ENCODE results near the gene TPGS1. TPM values are rescaled to one million over a fixed set of nuclear protein-coding genes. Genes with fewer than 3 reads are reported as not detected.

The TPGS1 gene, protein sequence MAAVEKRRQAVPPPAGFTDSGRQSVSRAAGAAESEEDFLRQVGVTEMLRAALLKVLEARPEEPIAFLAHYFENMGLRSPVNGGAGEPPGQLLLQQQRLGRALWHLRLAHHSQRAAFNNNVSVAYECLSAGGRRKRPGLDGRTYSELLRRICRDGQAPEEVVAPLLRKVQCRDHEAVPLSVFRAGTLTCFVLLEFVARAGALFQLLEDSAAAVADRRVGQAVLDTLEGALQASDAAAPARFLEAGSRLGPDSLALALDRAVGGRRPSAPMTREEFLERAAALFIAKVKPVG
- 20.4 TPM for total RNA-seq
- polyA plus RNA-seq = 14.3 TPM
- long read RNA-seq, donor 1, partial matches to known transcripts = 0 of 2 reads
- long read RNA-seq, donor 1, other reads (novel, unspliced or antisense) = 0 of 2 reads
- long read RNA-seq, donor 2, transcript TPGS1-201 (2 exons, 1,114 nt) = major isoform, 22 of 24 reads
- long read RNA-seq, donor 2, partial matches to known transcripts = 0 of 24 reads
- long read RNA-seq, donor 2, other reads (novel, unspliced or antisense) = 0 of 24 reads
- long read RNA-seq, donor 3, transcript TPGS1-201 (2 exons, 1,114 nt) = major isoform, 21 of 30 reads
- long read RNA-seq, donor 3, partial matches to known transcripts = 6 of 30 reads
- long read RNA-seq, donor 3, other reads (novel, unspliced or antisense) = 0 of 30 reads
- long read RNA-seq, donor 4, transcript TPGS1-201 (2 exons, 1,114 nt) = major isoform, 5 of 5 reads
- long read RNA-seq, donor 4, partial matches to known transcripts = 0 of 5 reads
- long read RNA-seq, donor 4, other reads (novel, unspliced or antisense) = 0 of 5 reads
- long read RNA-seq, donor 5, transcript TPGS1-201 (2 exons, 1,114 nt) = major isoform, 30 of 36 reads
- long read RNA-seq, donor 5, partial matches to known transcripts = 5 of 36 reads
- long read RNA-seq, donor 5, other reads (novel, unspliced or antisense) = 0 of 36 reads
- long read RNA-seq, donor 6, transcript TPGS1-201 (2 exons, 1,114 nt) = major isoform, 18 of 19 reads
- long read RNA-seq, donor 6, partial matches to known transcripts = 0 of 19 reads
- long read RNA-seq, donor 6, other reads (novel, unspliced or antisense) = 0 of 19 reads
- long read RNA-seq, donor 7, partial matches to known transcripts = 0 of 3 reads
- long read RNA-seq, donor 7, other reads (novel, unspliced or antisense) = 0 of 3 reads
- long read RNA-seq, donor 8, transcript TPGS1-201 (2 exons, 1,114 nt) = major isoform, 7 of 7 reads
- long read RNA-seq, donor 8, partial matches to known transcripts = 0 of 7 reads
- long read RNA-seq, donor 8, other reads (novel, unspliced or antisense) = 0 of 7 reads
- long read RNA-seq, donor 9, transcript TPGS1-201 (2 exons, 1,114 nt) = major isoform, 6 of 7 reads
- long read RNA-seq, donor 9, partial matches to known transcripts = 0 of 7 reads
- long read RNA-seq, donor 9, other reads (novel, unspliced or antisense) = 0 of 7 reads
- long read RNA-seq, donor 10, transcript TPGS1-201 (2 exons, 1,114 nt) = major isoform, 6 of 7 reads
- long read RNA-seq, donor 10, partial matches to known transcripts = 0 of 7 reads
- long read RNA-seq, donor 10, other reads (novel, unspliced or antisense) = 0 of 7 reads

DNA sequence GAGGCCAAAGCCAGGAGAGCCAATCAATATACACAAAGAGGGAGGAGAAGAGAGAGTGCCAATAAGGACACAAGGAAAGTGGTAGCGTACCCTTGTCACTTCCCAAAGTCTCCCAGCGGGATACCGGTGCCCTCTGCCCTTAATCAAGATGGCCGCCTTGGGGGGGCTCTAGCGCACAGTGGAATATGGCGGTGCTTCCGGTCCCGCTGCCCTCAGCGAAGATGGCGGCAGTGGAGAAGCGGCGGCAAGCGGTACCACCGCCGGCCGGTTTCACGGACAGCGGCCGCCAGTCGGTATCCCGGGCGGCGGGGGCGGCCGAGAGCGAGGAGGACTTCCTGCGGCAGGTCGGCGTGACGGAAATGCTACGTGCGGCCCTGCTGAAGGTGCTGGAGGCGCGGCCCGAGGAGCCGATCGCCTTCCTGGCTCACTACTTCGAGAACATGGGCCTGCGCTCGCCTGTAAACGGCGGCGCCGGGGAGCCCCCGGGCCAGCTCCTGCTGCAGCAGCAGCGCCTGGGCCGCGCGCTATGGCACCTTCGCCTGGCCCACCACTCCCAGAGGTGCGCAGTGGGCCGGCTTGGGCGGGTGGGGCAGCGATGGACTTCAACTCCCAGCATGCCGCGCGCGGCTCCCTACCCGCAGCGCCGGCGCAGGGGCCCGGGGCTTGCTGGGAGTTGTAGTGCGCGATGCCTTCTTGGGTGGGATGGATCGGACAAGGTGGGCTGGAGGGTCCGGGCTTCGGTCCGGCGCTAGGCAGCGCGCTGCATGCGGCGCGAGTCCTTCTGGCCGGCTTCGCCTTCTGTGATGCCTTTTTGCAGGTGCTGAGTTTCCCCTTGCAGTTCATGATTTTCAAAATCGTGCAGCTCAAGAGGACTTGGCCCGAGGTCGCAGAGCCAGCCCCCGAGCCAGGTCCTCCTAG, at the start of gene TPGS1:
TPGS1 (plus strand) TSS at position 212 of the 918 bp plus-strand sequence; CDS start at position 222, 10 bp downstream.
- WGBS = 1% methylated on average over 81 of the region's 81 CpGs
- Histone ChIP-seq H3K9me3 (ENCODE audit: control insufficient read depth in 2 of 2, insufficient read depth in 1 of 2, low read length in 1 of 2) (peaks cover 0 to 15% of the 10 kb centered on the region in 2 donors), H3K4me1 (ENCODE audit: control insufficient read depth in 2 of 2, insufficient read depth in 2 of 2, low read length in 2 of 2) (peaks cover 15 to 51% of the 10 kb centered on the region in 2 donors), H3K27ac (ENCODE audit: low read depth in 1 of 2, low read length in 1 of 2) (peak within 1 kb of the TSS; percentile 89 to 97), H3K4me3 (ENCODE audit: low read length in 2 of 2) (peak within 1 kb of the TSS; percentile 95 to 96), H3K36me3 (ENCODE audit: control insufficient read depth in 2 of 2, insufficient read depth in 2 of 2, low read length in 1 of 2) (peaks cover 2 to 6% of the 10 kb centered on the region in 2 donors), H3K27me3 (ENCODE audit: control insufficient read depth in 2 of 2, insufficient read depth in 1 of 2, low read length in 1 of 2) (peaks cover 0 to 6% of the 10 kb centered on the region in 2 donors)
- DNase-seq (ENCODE audit: low read depth in 6 of 9, low spot score in 9 of 9) = peak in 8 of 9 donors; percentile 54 to 88 (median 74)

DNA sequence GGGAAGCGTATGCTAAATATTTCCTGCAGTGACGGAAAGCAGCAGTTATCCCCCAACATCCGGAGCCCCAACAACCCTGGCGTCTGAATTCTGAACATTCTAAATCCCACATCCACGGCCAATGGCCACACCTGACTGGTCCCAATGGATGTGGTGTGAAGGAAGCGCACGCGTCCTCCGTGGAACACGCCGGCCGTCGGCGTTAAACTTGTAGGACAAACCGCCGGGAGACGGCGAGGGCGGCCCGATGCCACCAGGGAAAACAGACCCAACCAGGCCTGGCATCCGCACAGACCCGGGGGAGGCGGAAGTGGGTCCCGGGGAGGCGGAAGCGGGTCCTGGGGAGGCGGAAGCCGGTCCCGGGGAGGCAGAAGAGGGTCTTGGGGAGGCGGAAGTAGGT, 49.7 kb upstream of the TPGS1 start:
- no peak overlapping the region for H3K4me3 ChIP-seq (ENCODE audit: low read length in 2 of 2)
- peaks cover 10 to 57% of the 10 kb centered on the region in 2 donors for H3K9me3 ChIP-seq (ENCODE audit: control insufficient read depth in 2 of 2, insufficient read depth in 1 of 2, low read length in 1 of 2)
- H3K27me3 ChIP-seq (ENCODE audit: control insufficient read depth in 2 of 2, insufficient read depth in 1 of 2, low read length in 1 of 2) = peaks cover 33 to 34% of the 10 kb centered on the region in 2 donors
- no peaks in the 10 kb centered on the region for H3K4me1 ChIP-seq (ENCODE audit: control insufficient read depth in 2 of 2, insufficient read depth in 2 of 2, low read length in 2 of 2)
- 96% methylated on average over 30 of the region's 30 CpGs for WGBS
- no peak overlapping the region for H3K27ac ChIP-seq (ENCODE audit: low read depth in 1 of 2, low read length in 1 of 2)
- H3K36me3 ChIP-seq (ENCODE audit: control insufficient read depth in 2 of 2, insufficient read depth in 2 of 2, low read length in 1 of 2) = no peaks in the 10 kb centered on the region
- no peak for DNase-seq (ENCODE audit: low read depth in 6 of 9, low spot score in 9 of 9)

DNA sequence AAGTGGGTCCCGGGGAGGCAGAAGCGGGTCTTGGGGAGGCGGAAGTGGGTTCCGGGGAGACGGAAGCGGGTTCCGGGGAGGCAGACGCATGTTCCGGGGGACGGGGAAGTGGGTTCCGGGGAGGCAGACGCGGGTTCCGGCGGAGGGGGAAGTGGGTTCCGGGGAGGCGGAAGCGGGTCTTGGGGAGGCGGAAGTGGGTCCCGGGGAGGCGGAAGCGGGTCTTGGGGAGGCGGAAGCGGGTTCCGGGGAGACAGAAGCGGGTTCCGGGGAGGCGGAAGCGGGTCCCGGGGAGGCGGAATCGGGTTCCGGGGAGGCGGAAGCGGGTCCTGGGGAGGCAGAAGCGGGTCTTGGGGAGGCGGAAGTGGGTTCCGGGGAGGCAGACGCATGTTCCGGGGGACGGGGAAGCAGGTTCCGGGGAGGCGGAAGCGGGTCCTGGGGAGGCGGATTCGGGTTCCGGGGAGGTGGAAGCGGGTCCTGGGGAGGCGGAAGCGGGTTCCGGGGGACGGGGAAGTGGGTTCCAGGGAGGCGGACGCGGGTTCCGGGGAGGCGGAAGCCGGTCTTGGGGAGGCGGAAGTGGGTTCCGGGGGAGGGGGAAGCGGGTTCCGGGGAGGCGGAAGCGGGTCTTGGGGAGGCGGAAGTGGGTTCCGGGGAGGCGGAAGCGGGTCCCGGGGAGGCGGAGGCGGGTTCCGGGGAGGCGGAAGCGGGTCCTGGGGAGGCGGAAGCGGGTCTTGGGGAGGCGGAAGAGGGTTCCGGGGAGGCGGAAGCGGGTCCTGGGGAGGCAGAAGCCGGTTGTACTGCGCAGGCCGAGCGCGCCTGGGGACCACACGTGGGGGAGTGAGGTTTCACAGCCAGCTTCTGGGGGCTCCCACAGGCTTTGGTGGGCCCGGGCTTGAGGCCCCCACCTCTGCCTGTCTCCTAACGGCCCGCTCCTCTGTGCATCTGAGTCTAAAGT, 48.9 kb upstream of the TPGS1 start:
- peaks cover 37 to 39% of the 10 kb centered on the region in 2 donors for H3K27me3 ChIP-seq (ENCODE audit: control insufficient read depth in 2 of 2, insufficient read depth in 1 of 2, low read length in 1 of 2)
- no peak overlapping the region for H3K4me3 ChIP-seq (ENCODE audit: low read length in 2 of 2)
- H3K4me1 ChIP-seq (ENCODE audit: control insufficient read depth in 2 of 2, insufficient read depth in 2 of 2, low read length in 2 of 2) = no peaks in the 10 kb centered on the region
- 97% methylated on average over 89 of the region's 89 CpGs for WGBS
- no peak for DNase-seq (ENCODE audit: low read depth in 6 of 9, low spot score in 9 of 9)
- H3K36me3 ChIP-seq (ENCODE audit: control insufficient read depth in 2 of 2, insufficient read depth in 2 of 2, low read length in 1 of 2) = no peaks in the 10 kb centered on the region
- H3K27ac ChIP-seq (ENCODE audit: low read depth in 1 of 2, low read length in 1 of 2) = no peak overlapping the region
- peaks cover 10 to 50% of the 10 kb centered on the region in 2 donors for H3K9me3 ChIP-seq (ENCODE audit: control insufficient read depth in 2 of 2, insufficient read depth in 1 of 2, low read length in 1 of 2)

DNA sequence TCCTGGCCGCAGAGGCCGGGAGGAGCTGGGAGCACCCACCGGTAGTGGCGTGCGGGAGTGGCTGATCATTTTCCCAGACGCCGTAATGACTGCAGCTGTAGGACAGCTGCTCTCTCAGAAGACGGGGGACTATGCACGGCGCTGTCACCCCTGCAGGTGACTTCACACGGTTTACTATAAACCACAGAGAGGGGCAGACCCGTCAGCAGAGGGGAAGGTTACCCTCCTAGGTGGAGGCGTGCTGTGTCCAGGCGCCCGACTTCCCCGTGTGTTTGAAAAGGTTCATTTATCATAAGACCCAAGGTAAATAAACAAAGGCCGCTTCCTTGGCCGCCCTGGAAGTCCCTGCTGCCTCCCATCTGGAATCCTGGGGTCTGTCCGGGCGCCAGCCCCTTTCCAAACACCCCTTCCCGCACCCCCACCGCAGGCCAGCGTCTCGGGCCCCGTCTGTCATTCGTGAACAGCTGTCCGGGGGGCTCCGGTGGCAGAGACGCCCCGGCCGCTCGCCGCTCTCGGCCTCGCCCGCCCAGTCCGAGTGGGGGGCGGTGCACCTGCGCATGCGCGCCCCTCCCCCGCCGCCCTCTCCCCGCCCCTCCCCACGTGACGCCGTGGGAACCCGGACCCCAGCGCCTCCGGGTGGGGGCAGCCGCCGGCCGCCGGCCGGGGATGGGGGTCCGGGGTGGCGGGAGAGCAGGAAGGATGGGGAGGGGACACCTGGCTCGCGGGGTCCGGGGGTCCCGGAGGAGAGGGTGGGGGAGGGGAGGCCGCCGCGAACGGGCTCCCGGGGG, 47.4 kb upstream of the TPGS1 start:
- Histone ChIP-seq H3K4me1 (ENCODE audit: control insufficient read depth in 2 of 2, insufficient read depth in 2 of 2, low read length in 2 of 2) (no peaks in the 10 kb centered on the region), H3K4me3 (ENCODE audit: low read length in 2 of 2) (peak overlapping the region in 1 of 2 donors; percentile 35), H3K9me3 (ENCODE audit: control insufficient read depth in 2 of 2, insufficient read depth in 1 of 2, low read length in 1 of 2) (peaks cover 8 to 38% of the 10 kb centered on the region in 2 donors), H3K27ac (ENCODE audit: low read depth in 1 of 2, low read length in 1 of 2) (no peak overlapping the region), H3K36me3 (ENCODE audit: control insufficient read depth in 2 of 2, insufficient read depth in 2 of 2, low read length in 1 of 2) (no peaks in the 10 kb centered on the region), H3K27me3 (ENCODE audit: control insufficient read depth in 2 of 2, insufficient read depth in 1 of 2, low read length in 1 of 2) (peaks cover 39 to 48% of the 10 kb centered on the region in 2 donors)
- 8% methylated on average over 66 of the region's 66 CpGs for WGBS
- DNase-seq (ENCODE audit: low read depth in 6 of 9, low spot score in 9 of 9) = peak in 1 of 9 donors; percentile 5

DNA sequence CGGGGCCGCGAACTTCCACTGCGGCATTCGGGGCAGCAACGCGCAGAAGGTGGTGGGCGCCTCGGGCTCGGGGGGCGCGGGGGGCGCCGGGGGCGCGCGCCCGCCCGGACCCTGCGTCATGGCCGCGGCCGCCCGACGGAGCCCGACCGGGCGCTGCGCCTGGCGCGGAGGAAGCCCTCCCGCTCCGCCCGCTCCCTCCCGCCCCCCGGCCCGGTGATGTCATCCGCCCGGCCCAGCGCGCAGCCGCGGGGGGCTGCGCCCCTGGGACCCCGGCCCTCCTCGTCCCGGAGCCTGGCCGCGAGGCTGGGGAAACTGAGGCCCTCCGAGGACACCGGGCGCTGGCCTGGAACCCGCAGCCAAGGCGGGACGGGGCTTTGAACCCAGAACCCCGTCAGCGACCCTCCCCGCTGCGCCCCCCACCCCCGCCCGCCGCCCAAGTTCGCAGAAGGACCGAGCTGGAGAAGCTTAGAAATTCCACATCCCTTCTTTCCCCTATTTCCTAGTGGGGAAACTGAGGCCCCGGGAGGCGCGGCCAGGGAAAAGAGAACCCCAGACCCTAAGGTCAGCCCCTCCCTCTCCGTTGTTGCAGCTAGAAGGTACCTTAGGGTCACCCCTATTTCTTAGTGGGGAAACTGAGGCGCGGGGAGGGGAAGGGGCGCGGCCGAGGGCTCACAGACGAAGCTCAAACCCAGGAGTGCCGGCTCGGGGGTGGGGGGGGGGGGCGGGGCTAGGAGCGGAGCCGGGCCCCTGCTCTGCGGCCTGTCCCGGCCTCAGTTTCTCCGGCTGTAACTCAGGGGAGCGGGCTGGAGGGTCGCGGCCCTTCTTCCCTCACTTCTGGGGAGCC, 46.2 kb upstream of the TPGS1 start, which contains the start of gene SHC2:
SHC2 (minus strand) TSS at position 157 of the 844 bp plus-strand sequence; CDS start at position 120, 37 bp downstream.
- Histone ChIP-seq H3K27me3 (ENCODE audit: control insufficient read depth in 2 of 2, insufficient read depth in 1 of 2, low read length in 1 of 2) (peaks cover 39 to 48% of the 10 kb centered on the region in 2 donors), H3K9me3 (ENCODE audit: control insufficient read depth in 2 of 2, insufficient read depth in 1 of 2, low read length in 1 of 2) (peaks cover 6 to 26% of the 10 kb centered on the region in 2 donors), H3K36me3 (ENCODE audit: control insufficient read depth in 2 of 2, insufficient read depth in 2 of 2, low read length in 1 of 2) (no peaks in the 10 kb centered on the region), H3K27ac (ENCODE audit: low read depth in 1 of 2, low read length in 1 of 2) (no peak within 1 kb of the TSS), H3K4me3 (ENCODE audit: low read length in 2 of 2) (peak within 1 kb of the TSS in 1 of 2 donors; percentile 35), H3K4me1 (ENCODE audit: control insufficient read depth in 2 of 2, insufficient read depth in 2 of 2, low read length in 2 of 2) (no peaks in the 10 kb centered on the region)
- WGBS = 6% methylated on average over 85 of the region's 85 CpGs
- DNase-seq (ENCODE audit: low read depth in 6 of 9, low spot score in 9 of 9) = no peak

Data from thymus (tissue), 14 donors.